Measurements from ENCODE around the gene FCRLB. TPM values are rescaled to one million over a fixed set of nuclear protein-coding genes. Genes with fewer than 3 reads are reported as not detected.

The FCRLB gene
- total RNA-seq, 1 donor from 2014 or later, result 0.27 TPM

DNA sequence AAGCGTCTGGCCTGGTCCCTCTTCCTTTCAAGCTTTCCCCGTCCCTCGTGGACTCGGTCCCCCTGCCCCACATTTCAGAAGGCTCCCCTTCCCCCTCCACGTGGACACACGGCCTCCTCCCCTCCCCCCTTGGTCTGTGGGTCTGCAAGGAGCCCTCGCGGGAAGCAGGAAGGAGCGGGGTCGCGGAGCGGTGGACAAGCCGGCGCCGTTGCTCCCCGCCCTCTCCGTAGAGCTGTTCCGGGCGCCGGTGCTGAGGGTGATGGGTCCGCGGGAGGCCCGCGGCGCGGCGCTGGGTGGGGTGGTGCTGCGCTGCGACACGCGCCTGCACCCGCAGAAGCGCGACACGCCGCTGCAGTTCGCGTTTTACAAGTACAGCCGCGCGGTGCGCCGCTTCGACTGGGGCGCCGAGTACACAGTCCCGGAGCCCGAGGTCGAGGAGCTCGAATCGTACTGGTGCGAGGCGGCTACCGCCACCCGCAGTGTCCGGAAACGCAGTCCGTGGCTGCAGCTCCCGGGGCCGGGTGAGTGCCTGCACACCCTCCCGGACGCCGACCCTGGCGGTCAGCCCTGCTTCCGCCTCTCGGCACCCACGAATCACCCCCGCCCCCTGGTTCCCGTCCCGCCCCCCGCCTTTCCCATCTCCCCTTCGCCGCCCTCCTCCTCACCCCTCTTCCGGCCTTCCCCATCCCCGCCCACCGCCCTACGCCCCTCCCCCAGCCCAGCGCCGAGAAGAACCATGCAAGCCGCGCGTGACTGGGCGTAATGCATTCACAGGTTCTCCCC, 5.3 kb downstream of the FCRLB start:
- Mint-ChIP-seq H3K4me1 (ENCODE audit: unreplicated experiment) (peaks cover 9% of the 10 kb centered on the region), H3K36me3 (ENCODE audit: unreplicated experiment) (no peaks in the 10 kb centered on the region), H3K4me3 (ENCODE audit: unreplicated experiment) (peak overlapping the region; percentile 84), H3K9me3 (ENCODE audit: unreplicated experiment) (no peaks in the 10 kb centered on the region), H3K27me3 (ENCODE audit: unreplicated experiment) (peaks cover 21% of the 10 kb centered on the region), H3K27ac (ENCODE audit: unreplicated experiment) (peak overlapping the region; percentile 58)
- DNase-seq (ENCODE audit: extremely low spot score, unreplicated experiment), result peak; percentile 91
- TF ChIP-seq CTCF (IDR thresholded peaks at IDR 0.05), result no peak

- no peak for TF ChIP-seq CTCF (IDR thresholded peaks at IDR 0.05)
- no peak for DNase-seq (ENCODE audit: extremely low spot score, unreplicated experiment)
- Mint-ChIP-seq H3K36me3 (ENCODE audit: unreplicated experiment) (no peaks in the 10 kb centered on the region), H3K27ac (ENCODE audit: unreplicated experiment) (peak overlapping the region; percentile 72), H3K4me3 (ENCODE audit: unreplicated experiment) (peak overlapping the region; percentile 84), H3K9me3 (ENCODE audit: unreplicated experiment) (no peaks in the 10 kb centered on the region), H3K4me1 (ENCODE audit: unreplicated experiment) (peaks cover 9% of the 10 kb centered on the region), H3K27me3 (ENCODE audit: unreplicated experiment) (peaks cover 24% of the 10 kb centered on the region)
Observed at GRCh38 chr1:161727256-161727924, 6.0 kb downstream of the FCRLB start.

DNA sequence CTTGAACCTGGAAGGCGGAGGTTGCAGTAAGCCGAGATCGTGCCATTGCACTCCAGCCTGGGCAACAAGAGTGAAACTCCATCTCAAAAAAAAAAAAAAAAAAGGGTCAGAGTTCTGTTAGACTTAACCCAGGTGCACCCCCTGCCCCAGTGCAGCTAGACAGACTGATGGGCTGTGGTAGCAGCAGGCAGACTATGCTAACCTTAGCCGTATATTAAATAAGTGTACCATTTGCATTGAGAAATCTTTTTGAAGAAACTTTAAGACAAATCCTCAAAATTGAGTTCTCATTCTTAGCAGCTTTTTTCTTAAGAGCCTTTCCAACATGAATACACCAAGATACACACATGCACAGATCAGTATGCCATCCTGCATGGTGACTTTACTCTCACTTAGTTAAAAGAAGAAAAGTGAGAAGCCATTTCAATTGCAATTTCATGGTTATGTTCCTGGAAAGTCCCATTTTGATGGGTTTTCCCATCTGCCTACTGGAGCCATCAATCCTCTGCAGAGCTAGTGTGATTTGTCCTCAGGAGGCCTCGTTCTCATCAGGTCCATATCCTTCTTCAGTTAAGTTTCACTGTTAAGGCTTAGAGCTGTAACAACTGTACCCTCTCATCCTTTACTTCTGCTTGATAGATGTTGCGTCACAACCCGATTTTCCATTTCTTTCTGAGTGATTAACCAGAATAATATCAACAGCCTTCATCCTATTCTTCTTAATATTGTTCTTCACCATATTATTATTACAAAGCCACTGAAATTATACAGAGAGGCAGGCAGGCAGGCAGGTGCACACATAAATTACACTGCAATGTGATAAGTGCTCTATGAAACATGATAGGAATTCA, 7.3 kb downstream of the FCRLB start:
- no peak overlapping the region for H3K27ac Mint-ChIP-seq (ENCODE audit: unreplicated experiment)
- no peaks in the 10 kb centered on the region for H3K36me3 Mint-ChIP-seq (ENCODE audit: unreplicated experiment)
- H3K4me3 Mint-ChIP-seq (ENCODE audit: unreplicated experiment), result peak overlapping the region; percentile 84
- peaks cover 9% of the 10 kb centered on the region for H3K4me1 Mint-ChIP-seq (ENCODE audit: unreplicated experiment)
- no peaks in the 10 kb centered on the region for H3K9me3 Mint-ChIP-seq (ENCODE audit: unreplicated experiment)
- no peak for DNase-seq (ENCODE audit: extremely low spot score, unreplicated experiment)
- H3K27me3 Mint-ChIP-seq (ENCODE audit: unreplicated experiment), result peaks cover 34% of the 10 kb centered on the region
- no peak for TF ChIP-seq CTCF (IDR thresholded peaks at IDR 0.05)

GRCh38 chr1:161730050-161730564, 8.8 kb downstream of the FCRLB start:
- peaks cover 40% of the 10 kb centered on the region for H3K27me3 Mint-ChIP-seq (ENCODE audit: unreplicated experiment)

More at GRCh38 chr1:161730050-161730564, 8.8 kb downstream of the FCRLB start:
- DNase-seq (ENCODE audit: extremely low spot score, unreplicated experiment), result no peak
- H3K4me1 Mint-ChIP-seq (ENCODE audit: unreplicated experiment), result peaks cover 9% of the 10 kb centered on the region
- H3K9me3 Mint-ChIP-seq (ENCODE audit: unreplicated experiment), result no peaks in the 10 kb centered on the region
- H3K27ac Mint-ChIP-seq (ENCODE audit: unreplicated experiment), result no peak overlapping the region
- TF ChIP-seq CTCF (IDR thresholded peaks at IDR 0.05), result no peak
- no peaks in the 10 kb centered on the region for H3K36me3 Mint-ChIP-seq (ENCODE audit: unreplicated experiment)
- H3K4me3 Mint-ChIP-seq (ENCODE audit: unreplicated experiment), result no peak overlapping the region
